Endothelial cell of umbilical vein (primary cell): ENCODE data around the gene GIMAP2. TPM values are rescaled to one million over a fixed set of nuclear protein-coding genes. Genes with fewer than 3 reads are reported as not detected.

Source experiments
- BruUV-seq: library from RNA; stranded (reverse); fragments of 400-500 nt; replicated peaks from 2 replicates; lab custom pipeline; 2021; lab: Mats Ljungman, UMichigan
- CTCF ChIA-PET: fragments of 300-600, 350-600 bp; sonication (Branson Sonifier 250); formaldehyde crosslinking; loops from one replicate; lab custom pipeline; 2021; ENCODE audit warnings: antibody characterized with exemption, inconsistent platforms; lab: Charles Lee
- POLR2A ChIA-PET: fragments of 300-600, 350-600 bp; sonication (Branson Sonifier 250); formaldehyde crosslinking; loops from one replicate; lab custom pipeline; 2021; ENCODE audit warnings: antibody characterized with exemption, inconsistent platforms; lab: Charles Lee
- DNase-seq: peaks from one replicate; pipeline ENCODE4 v3.0.0-alpha.2; 2011; ENCODE audit warnings: low read depth, low spot score
- FAIRE-seq: peaks from 2 replicates; lab custom pipeline; 2011; peaks lifted over from hg19 to GRCh38; lab: Jason Lieb, UNC
- H2AFZ ChIP-seq: 2 replicates; pipeline ENCODE4 v1.6.0; 2012; ENCODE audit warnings: low read depth, low read length, control low read depth, inconsistent platforms
- H3K27ac ChIP-seq: 2 replicates; pipeline ENCODE4 v1.5.1; 2011; ENCODE audit warnings: low read depth, mild to moderate bottlenecking, control low read depth, low read length, moderate library complexity; ENCODE audit not compliant: insufficient read depth
- H3K27me3 ChIP-seq, 2 experiments: 2 replicates each; pipeline versions ENCODE4 v1.6.0 to v1.6.1; 2011; ENCODE audit warnings: low read length in 2 of 2, mixed read lengths in 1 of 2; ENCODE audit not compliant: control insufficient read depth in 2 of 2, insufficient read depth in 2 of 2
- H3K36me3 ChIP-seq, 2 experiments: 2 replicates in 1 of 2; 3 replicates in 1 of 2; pipeline ENCODE4 v1.5.1; 2011; ENCODE audit warnings: low read length in 2 of 2, mild to moderate bottlenecking in 1 of 2, moderate library complexity in 1 of 2; ENCODE audit not compliant: control insufficient read depth in 2 of 2, insufficient read depth in 2 of 2; ENCODE audit errors: extremely low read depth in 1 of 2
- H3K4me1 ChIP-seq: 3 replicates; pipeline ENCODE4 v1.5.1; 2011; ENCODE audit warnings: mild to moderate bottlenecking, low read length; ENCODE audit not compliant: control insufficient read depth, insufficient read depth; ENCODE audit errors: extremely low read depth
- H3K4me2 ChIP-seq: 2 replicates; pipeline ENCODE4 v1.6.1; 2011; ENCODE audit warnings: low read length, control low read depth, mixed read lengths; ENCODE audit not compliant: insufficient read depth
- H3K4me3 ChIP-seq, 3 experiments: fragments of 200-600 bp in 1 of 3; sonication (generic), shearing (Covaris generic) in 1 of 3; replicated peaks in 1 of 3; 2 replicates each; pipeline ENCODE4 v1.5.1; 2011 to 2016; ENCODE audit warnings: control low read depth in 3 of 3, low read length in 3 of 3, mild to moderate bottlenecking in 2 of 3, inconsistent platforms in 1 of 3, low read depth in 1 of 3, moderate library complexity in 1 of 3; ENCODE audit not compliant: insufficient read depth in 1 of 3
- H3K79me2 ChIP-seq: 2 replicates; pipeline ENCODE4 v1.6.0; 2012; ENCODE audit warnings: low read length, inconsistent platforms; ENCODE audit not compliant: control insufficient read depth, insufficient read depth
- H3K9ac ChIP-seq: replicated peaks from 2 replicates; pipeline ENCODE3; 2011; ENCODE audit warnings: low read length, control low read depth; ENCODE audit not compliant: insufficient read depth; ENCODE audit errors: extremely low read depth
- H3K9me1 ChIP-seq: replicated peaks from 3 replicates; pipeline ENCODE4 v1.6.0; 2011; ENCODE audit warnings: mild to moderate bottlenecking, low read length; ENCODE audit not compliant: control insufficient read depth, insufficient read depth; ENCODE audit errors: extremely low read depth
- H3K9me3 ChIP-seq: replicated peaks from 2 replicates; pipeline ENCODE4 v1.5.1; 2012; ENCODE audit warnings: low read length, inconsistent platforms; ENCODE audit not compliant: control insufficient read depth, insufficient read depth
- H4K20me1 ChIP-seq: replicated peaks from 2 replicates; pipeline ENCODE3; 2011; ENCODE audit warnings: mild to moderate bottlenecking, low read length; ENCODE audit not compliant: control insufficient read depth, insufficient read depth; ENCODE audit errors: extremely low read depth
- CTCF ChIP-seq, 2 donors: IDR thresholded peaks; 1 replicate in 1 of 2; 2 replicates in 1 of 2; pipeline ENCODE4 v1.5.1; 2011; ENCODE audit warnings: low read length in 2 of 2, mild to moderate bottlenecking in 2 of 2, moderate library complexity in 2 of 2, control low read depth in 1 of 2, inconsistent platforms in 1 of 2, low read depth in 1 of 2; ENCODE audit not compliant: insufficient read depth in 1 of 2; ENCODE audit errors: extremely low read depth in 1 of 2
- EZH2 ChIP-seq: IDR thresholded peaks from 2 replicates; pipeline ENCODE4 v1.6.1; 2012; ENCODE audit warnings: borderline replicate concordance, low read depth, mild to moderate bottlenecking, moderate library complexity, low read length, inconsistent platforms; ENCODE audit not compliant: severe bottlenecking
- FOS ChIP-seq: IDR thresholded peaks from 2 replicates; pipeline ENCODE4 v1.6.1; 2011; ENCODE audit warnings: mild to moderate bottlenecking, low read length, moderate library complexity, borderline replicate concordance; ENCODE audit not compliant: insufficient read depth
- GATA2 ChIP-seq: IDR thresholded peaks from 2 replicates; pipeline ENCODE4 v1.7.0; 2011; ENCODE audit warnings: low read depth, mild to moderate bottlenecking, moderate library complexity, mixed read lengths, low read length; ENCODE audit not compliant: insufficient read length, insufficient read depth
- JUN ChIP-seq: IDR thresholded peaks from 2 replicates; pipeline ENCODE4 v1.6.1; 2011; ENCODE audit warnings: borderline replicate concordance, low read depth; ENCODE audit not compliant: insufficient read length, insufficient read depth
- MAX ChIP-seq: IDR thresholded peaks from 2 replicates; pipeline ENCODE4 v1.6.1; 2011; ENCODE audit not compliant: insufficient read depth, insufficient read length
- MYC ChIP-seq: IDR thresholded peaks from one replicate; pipeline ENCODE4 v1.6.1; 2011; ENCODE audit warnings: mild to moderate bottlenecking, low read depth, low read length
- POLR2A ChIP-seq: IDR thresholded peaks from 2 replicates; pipeline ENCODE4 v1.6.1; 2012; ENCODE audit warnings: low read depth, mild to moderate bottlenecking, control low read depth, low read length
- POLR2AphosphoS5 ChIP-seq: IDR thresholded peaks from 2 replicates; pipeline ENCODE4 v1.6.1; 2012; ENCODE audit warnings: low read depth, mild to moderate bottlenecking, control low read depth, low read length, moderate library complexity; ENCODE audit not compliant: insufficient read depth
- dilution Hi-C: fragments of 300-500 bp; cut with MboI; formaldehyde crosslinking; loops from one replicate; pipeline ENCODE4 v1.15.0; 2019; ENCODE audit warnings: low sequenced_read_pairs; ENCODE audit not compliant: extremely low pct_ligation_motif_present
- intact Hi-C: fragments of 100-400 bp; cut with micrococcal nuclease; formaldehyde crosslinking; loops from one replicate; pipeline ENCODE4 v1.10.0; 2022
- polyA plus RNA-seq, 4 experiments: library from polyadenylated mRNA; depleted of rRNA in 3 of 4; stranded (reverse) in 3 of 4; unstranded in 1 of 4; fragments of >200 nt; gene quantifications; 2 replicates each; pipeline versions ENCODE4 v1.2.1 to v1.2.3, GENCODE V29; 2011 to 2012; ENCODE audit warnings: missing spikeins in 1 of 4
- total RNA-seq: library from RNA; stranded (reverse); gene quantifications from 2 replicates; pipeline ENCODE4 v1.2.3, GENCODE V29; 2021

GIMAP2 gene
- total and polyA plus RNA-seq, 2 donors (not counting 3 experiments of a cell fraction or from before 2014, with no cell fraction given) = 21.3 to 27.9 TPM

GRCh38 chr7:150738092-150738491, 52.6 kb downstream of the GIMAP2 start:
- Histone ChIP-seq H3K9me1 (no peaks in the 10 kb centered on the region), H3K4me3 (peak overlapping the region in 1 of 3 experiments; percentile 46), H3K9me3 (no peaks in the 10 kb centered on the region), H3K4me2 (no peak overlapping the region), H3K9ac (no peak overlapping the region), H3K27ac (no peak overlapping the region), H3K79me2 (no peaks in the 10 kb centered on the region), H3K36me3 (peaks cover 0 to 13% of the 10 kb centered on the region in 2 experiments), H3K27me3 (no peaks in the 10 kb centered on the region), H4K20me1 (no peaks in the 10 kb centered on the region), H2AFZ (peak overlapping the region; percentile 83), H3K4me1 (peaks cover 27% of the 10 kb centered on the region)
- peak; percentile 26 for DNase-seq
- intact Hi-C loops = loop anchor here (1.0 to 5.0 kb wide), 4 partner anchors 106 to 290 kb away; partner anchors contain the start of gene GIMAP6
- POLR2A ChIA-PET = interaction anchor here (1.0 kb wide), 1 partner anchor 171 kb away, joined by 3 read pairs; the partner anchor contains the start of gene GIMAP4
- CTCF ChIA-PET = interaction anchor here (1.0 to 2.2 kb wide), 9 partner anchors 9 to 289 kb away, joined by 3 to 16 read pairs (median 4); partner anchors contain the start of gene GIMAP2
- no TSS peak for BruUV-seq
- dilution Hi-C loops = no loop called here
- FAIRE-seq = no peak
- no peak for TF ChIP-seq JUN
- TF ChIP-seq POLR2AphosphoS5 = no peak
- TF ChIP-seq FOS = no peak
- no peak for TF ChIP-seq MYC
- no peak for TF ChIP-seq EZH2
- no peak for TF ChIP-seq MAX
- TF ChIP-seq POLR2A = no peak
- TF ChIP-seq GATA2 = no peak
- TF ChIP-seq CTCF (IDR thresholded peaks at IDR 0.05; ENCODE audit: extremely low read depth in 1 of 2, insufficient read depth in 1 of 2, low read depth in 1 of 2, low read length in 2 of 2) = no peak
